SK-N-SH treated with all-trans-retinoic acid at 6 μM for 48 hours (cell line): ENCODE results near the gene PCDHGA9.

Source experiments
- ARNTL ChIP-seq: fragments of 450-650 bp; formaldehyde crosslinking; IDR thresholded peaks from 2 replicates; pipeline ENCODE4 v1.5.0; 2020; ENCODE audit warnings: low read depth, mild to moderate bottlenecking, moderate library complexity, borderline replicate concordance
- OSR1 ChIP-seq: fragments of 250-450 bp; sonication (Bioruptor Pico); IDR thresholded peaks from 2 replicates; pipeline ENCODE4 v1.8.0; 2022; ENCODE audit warnings: moderate library complexity, mild to moderate bottlenecking, inconsistent platforms
- TF ChIP-seq, protein P1 (sequence below): fragments of 250-450 bp; sonication (Bioruptor Pico); IDR thresholded peaks from 2 replicates; pipeline ENCODE4 v1.8.0; 2020; ENCODE audit warnings: mild to moderate bottlenecking, moderate library complexity, borderline replicate concordance

DNA sequence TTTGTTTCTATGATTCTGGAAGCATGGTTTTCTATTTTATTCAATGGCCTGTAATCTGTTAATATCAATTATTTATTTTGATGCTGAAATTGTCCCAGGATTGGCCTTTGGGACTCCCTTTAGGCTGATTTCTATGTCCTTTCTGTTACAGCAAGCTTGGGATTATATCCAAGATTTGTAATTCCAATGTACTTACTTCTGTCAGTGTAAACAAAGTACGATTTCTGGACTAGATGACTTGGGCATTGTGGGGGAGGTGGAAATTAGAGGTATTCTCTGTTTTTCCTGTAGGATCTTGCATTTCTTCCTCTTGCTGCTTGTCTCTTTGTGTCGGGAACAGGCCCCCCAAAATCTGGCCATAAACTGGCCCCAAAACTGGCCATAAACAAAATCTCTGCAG is 31.4 kb downstream of the PCDHGA9 start:
- TF ChIP-seq OSR1 (CRISPR knock-in tag) (no peak), ARNTL (CRISPR knock-in tag) (no peak)
- TF ChIP-seq, protein P1, sequence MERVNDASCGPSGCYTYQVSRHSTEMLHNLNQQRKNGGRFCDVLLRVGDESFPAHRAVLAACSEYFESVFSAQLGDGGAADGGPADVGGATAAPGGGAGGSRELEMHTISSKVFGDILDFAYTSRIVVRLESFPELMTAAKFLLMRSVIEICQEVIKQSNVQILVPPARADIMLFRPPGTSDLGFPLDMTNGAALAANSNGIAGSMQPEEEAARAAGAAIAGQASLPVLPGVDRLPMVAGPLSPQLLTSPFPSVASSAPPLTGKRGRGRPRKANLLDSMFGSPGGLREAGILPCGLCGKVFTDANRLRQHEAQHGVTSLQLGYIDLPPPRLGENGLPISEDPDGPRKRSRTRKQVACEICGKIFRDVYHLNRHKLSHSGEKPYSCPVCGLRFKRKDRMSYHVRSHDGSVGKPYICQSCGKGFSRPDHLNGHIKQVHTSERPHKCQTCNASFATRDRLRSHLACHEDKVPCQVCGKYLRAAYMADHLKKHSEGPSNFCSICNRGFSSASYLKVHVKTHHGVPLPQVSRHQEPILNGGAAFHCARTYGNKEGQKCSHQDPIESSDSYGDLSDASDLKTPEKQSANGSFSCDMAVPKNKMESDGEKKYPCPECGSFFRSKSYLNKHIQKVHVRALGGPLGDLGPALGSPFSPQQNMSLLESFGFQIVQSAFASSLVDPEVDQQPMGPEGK (CRISPR knock-in tag) = no peak
